ENCODE results near the gene FAM111A. TPM values are rescaled to one million over a fixed set of nuclear protein-coding genes. Genes with fewer than 3 reads are reported as not detected.

The FAM111A gene
- total and polyA plus RNA-seq, 9 of the 15 experiments (the other 6 are each of a cell fraction or from before 2014, with no cell fraction given): 14.8 to 30.6 (median 20.1) TPM

GRCh38 chr11:59184691-59185339 is 42.2 kb downstream of the FAM111A start (continued):
- TF ChIP-seq ZMIZ1 (IDR thresholded peaks at IDR 0.05; ENCODE audit: low read depth in 2 of 2, low read length in 2 of 2): no peak
- no peak for TF ChIP-seq TBP (optimal IDR thresholded peaks at IDR 0.05; ENCODE audit: low read depth, low read length)
- no peak for TF ChIP-seq HDAC8 (tag; IDR thresholded peaks at IDR 0.05)
- TF ChIP-seq CHCHD3 (CRISPR knock-in tag; IDR thresholded peaks at IDR 0.05): no peak
- TF ChIP-seq ZNF518B (CRISPR knock-in tag; IDR thresholded peaks at IDR 0.05): no peak
- no peak for TF ChIP-seq CHD1 (IDR thresholded peaks at IDR 0.05; ENCODE audit: low read length)
